Measurements from ENCODE around the gene TSPEAR. TPM values are rescaled to one million over a fixed set of nuclear protein-coding genes. Genes with fewer than 3 reads are reported as not detected.

Gene TSPEAR
- polyA plus RNA-seq (2012; ENCODE audit: low read depth, missing spikeins) = not detected

DNA sequence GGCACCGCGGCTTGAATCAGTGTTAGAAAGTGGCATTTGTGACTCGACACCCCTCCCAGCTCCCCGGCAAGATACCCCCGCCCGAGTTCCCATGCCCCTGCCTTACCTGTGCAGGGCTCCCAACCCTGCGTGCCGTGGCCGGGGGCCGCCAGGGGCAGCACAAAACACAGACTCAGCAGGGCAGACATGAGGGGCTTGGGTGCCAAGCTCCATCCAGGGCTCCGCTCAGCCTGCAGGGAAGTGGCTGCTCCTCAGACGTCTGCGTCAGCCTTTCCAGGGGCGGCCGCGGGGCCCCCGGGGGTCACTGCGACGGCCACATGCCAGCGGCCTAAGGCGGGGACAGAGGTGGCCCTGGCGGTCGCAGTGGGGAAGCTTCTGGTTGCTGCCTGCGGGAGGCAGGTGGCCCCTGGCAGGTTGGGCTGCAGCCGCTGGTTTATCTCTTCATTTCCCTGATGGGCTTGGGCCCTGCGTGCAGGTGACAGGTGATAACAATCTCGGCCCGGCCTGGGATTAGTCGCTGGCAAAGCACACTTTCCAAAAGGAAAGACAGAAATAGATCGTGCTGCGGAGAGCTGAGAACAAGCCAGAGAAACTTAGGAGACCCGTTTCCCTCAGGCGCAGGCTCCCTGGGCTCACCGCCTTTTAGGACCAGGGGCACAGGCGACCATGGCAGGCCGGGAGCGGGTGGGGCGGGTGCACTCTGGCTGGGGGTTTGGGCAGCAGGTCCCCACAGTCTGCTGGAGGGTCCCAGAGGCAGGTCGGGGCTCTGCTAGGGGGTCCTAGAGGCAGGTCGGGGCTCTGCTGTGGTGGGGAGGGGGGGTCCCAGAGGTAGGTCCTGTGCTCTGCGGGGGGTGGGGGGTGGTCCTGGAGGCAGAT lies at the start of gene TSPEAR:
Gene TSPEAR, minus strand, starts transcription at position 246 of the 876 bp plus-strand sequence. Its CDS starts 58 bp downstream, at position 188.
- FAIRE-seq (no peak), DNase-seq (ENCODE audit: insufficient read length, low spot score) (no peak)
- TF ChIP-seq POLR2A (IDR thresholded peaks at IDR 0.05; ENCODE audit: low read depth, low read length) (no peak), POU2F2 (IDR thresholded peaks at IDR 0.05; ENCODE audit: low read depth, low read length) (no peak), TAF1 (IDR thresholded peaks at IDR 0.05; ENCODE audit: low read depth, low read length) (no peak), PAX5 (IDR thresholded peaks at IDR 0.05; ENCODE audit: insufficient read depth, low read length, severe bottlenecking) (no peak), SPI1 (IDR thresholded peaks at IDR 0.05; ENCODE audit: low read depth, low read length) (no peak), POLR2AphosphoS5 (IDR thresholded peaks at IDR 0.05; ENCODE audit: low read depth, low read length) (no peak)

DNA sequence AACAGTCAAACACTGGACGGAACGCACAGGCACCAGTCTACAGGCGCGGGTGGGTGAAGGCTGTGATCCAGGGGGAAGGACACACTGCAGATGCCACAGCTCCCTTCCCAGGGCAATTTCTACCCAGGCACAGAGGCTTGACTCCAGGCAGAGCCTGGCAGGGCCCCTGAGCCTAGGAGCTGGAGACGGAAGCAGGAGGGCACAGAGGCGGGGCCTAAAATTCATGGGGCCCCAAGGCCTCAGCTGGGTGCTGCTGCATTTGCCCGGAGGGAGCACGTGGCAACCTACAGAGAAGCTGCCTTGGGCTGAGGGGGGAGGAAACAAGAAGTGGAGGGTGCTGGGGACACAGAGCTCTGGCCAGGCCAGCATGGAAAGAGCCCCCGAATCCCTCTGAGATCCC lies 49.0 kb upstream of the TSPEAR start:
- FAIRE-seq (no peak), DNase-seq (ENCODE audit: insufficient read length, low spot score) (no peak)
- TF ChIP-seq SPI1 (IDR thresholded peaks at IDR 0.05; ENCODE audit: low read depth, low read length) (no peak), PAX5 (IDR thresholded peaks at IDR 0.05; ENCODE audit: insufficient read depth, low read length, severe bottlenecking) (no peak), POLR2AphosphoS5 (IDR thresholded peaks at IDR 0.05; ENCODE audit: low read depth, low read length) (no peak), POLR2A (IDR thresholded peaks at IDR 0.05; ENCODE audit: low read depth, low read length) (no peak), POU2F2 (IDR thresholded peaks at IDR 0.05; ENCODE audit: low read depth, low read length) (no peak), TAF1 (IDR thresholded peaks at IDR 0.05; ENCODE audit: low read depth, low read length) (no peak)

DNA sequence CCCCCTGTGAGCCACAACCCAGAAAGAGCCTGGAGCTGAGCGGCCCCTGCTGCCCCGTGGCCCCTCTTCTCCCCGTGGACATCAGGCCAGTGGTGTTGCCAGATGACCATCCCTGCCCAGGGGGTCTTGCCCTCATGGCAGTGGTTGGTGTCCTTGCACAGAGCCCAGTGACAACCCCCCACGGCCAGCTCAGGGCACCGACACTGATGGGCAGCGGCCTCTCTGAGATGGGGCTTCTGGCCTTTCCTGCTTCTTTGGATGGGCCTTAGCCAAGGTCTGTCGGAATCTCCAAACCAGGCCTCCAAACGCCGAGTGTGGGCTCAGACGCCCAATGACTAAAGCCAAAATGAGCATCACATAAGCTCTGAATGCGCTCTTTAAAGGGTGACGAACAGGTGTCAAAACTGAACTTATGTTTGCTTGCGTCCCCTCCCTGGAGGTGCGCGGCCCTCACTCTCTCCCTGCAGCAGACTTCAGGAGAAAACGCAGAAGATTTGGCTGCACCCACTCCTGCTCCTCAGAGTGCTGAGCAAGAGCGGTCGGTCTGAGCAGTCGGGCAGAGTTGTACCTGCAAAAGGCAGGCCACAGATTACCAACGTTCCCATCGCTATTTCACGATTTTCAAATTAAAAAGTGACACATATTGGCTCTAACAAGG lies 48.4 kb upstream of the TSPEAR start:
- no peak for TF ChIP-seq POLR2A (IDR thresholded peaks at IDR 0.05; ENCODE audit: low read depth, low read length)
- no peak for TF ChIP-seq TAF1 (IDR thresholded peaks at IDR 0.05; ENCODE audit: low read depth, low read length)
- no peak for TF ChIP-seq SPI1 (IDR thresholded peaks at IDR 0.05; ENCODE audit: low read depth, low read length)
- TF ChIP-seq POU2F2 (IDR thresholded peaks at IDR 0.05; ENCODE audit: low read depth, low read length) = no peak
- no peak for TF ChIP-seq PAX5 (IDR thresholded peaks at IDR 0.05; ENCODE audit: insufficient read depth, low read length, severe bottlenecking)
- TF ChIP-seq POLR2AphosphoS5 (IDR thresholded peaks at IDR 0.05; ENCODE audit: low read depth, low read length) = no peak
- no peak for FAIRE-seq
- DNase-seq (ENCODE audit: insufficient read length, low spot score) = no peak

DNA sequence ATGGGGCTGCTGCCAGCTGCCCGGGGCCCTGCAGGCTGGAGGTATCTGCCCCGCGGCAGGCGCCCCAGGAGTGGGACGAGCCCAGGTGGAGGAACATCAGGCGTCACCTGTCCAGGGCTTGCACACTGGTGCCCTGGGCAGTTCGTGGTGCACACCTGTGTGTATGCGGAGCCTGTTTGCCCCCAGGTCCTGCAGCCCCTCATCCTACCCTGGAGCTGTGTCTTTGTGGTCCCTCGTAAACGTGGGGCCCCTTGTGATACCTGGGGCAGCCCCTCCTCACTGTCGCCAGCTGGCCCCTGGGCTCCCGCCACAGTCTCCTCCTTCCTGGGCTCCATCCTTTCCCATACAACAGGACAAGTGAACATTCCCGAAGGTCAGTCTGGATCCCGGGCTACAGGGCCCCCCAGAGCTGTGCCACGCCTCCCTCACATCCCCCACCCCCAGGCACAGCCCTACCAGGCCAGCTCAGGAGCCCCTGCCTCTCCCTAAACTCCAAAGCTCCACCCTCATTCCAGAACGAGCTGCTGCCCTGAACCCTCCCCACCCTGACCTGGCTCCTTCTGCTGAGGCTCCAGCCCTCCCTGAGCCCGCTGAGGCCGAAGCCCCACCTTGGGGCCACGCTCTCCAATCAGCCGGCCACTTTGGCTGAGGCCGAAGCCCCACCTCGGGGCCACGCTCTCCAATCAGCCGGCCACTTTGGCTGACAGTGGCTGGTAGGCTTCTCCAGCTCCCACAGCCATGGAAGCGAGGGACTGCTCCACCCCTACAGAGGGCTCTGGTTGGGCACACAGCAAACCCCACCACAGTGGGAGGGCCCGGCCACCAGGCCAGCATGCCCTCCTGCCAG lies 47.6 kb upstream of the TSPEAR start:
- DNase-seq (ENCODE audit: insufficient read length, low spot score) = no peak
- FAIRE-seq = no peak
- TF ChIP-seq POLR2A (IDR thresholded peaks at IDR 0.05; ENCODE audit: low read depth, low read length) = no peak
- TF ChIP-seq PAX5 (IDR thresholded peaks at IDR 0.05; ENCODE audit: insufficient read depth, low read length, severe bottlenecking) = no peak
- TF ChIP-seq POLR2AphosphoS5 (IDR thresholded peaks at IDR 0.05; ENCODE audit: low read depth, low read length) = no peak
- no peak for TF ChIP-seq POU2F2 (IDR thresholded peaks at IDR 0.05; ENCODE audit: low read depth, low read length)
- TF ChIP-seq SPI1 (IDR thresholded peaks at IDR 0.05; ENCODE audit: low read depth, low read length) = no peak
- TF ChIP-seq TAF1 (IDR thresholded peaks at IDR 0.05; ENCODE audit: low read depth, low read length) = no peak

DNA sequence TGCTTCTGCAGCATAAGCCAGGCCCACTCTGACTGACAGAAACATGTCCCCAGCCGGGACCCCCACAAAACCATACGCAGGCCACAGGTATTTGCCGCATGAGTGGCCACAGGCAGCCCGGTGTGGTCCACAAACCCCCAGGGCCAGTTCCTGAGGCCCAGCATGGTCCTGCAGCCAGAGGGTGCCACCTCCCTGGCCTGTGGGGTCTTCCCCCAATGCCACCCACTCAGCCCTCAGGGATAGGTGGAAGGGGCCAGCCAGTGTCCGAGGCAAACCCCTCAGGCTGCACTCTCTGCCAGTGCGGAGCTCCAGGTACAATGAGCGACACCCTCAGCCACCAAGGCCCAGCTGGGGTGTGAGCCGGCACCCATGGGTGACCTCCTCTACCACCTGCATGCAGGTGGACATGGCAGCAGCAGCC lies 46.8 kb upstream of the TSPEAR start:
- no peak for DNase-seq (ENCODE audit: insufficient read length, low spot score)
- TF ChIP-seq POLR2A (IDR thresholded peaks at IDR 0.05; ENCODE audit: low read depth, low read length) (no peak), TAF1 (IDR thresholded peaks at IDR 0.05; ENCODE audit: low read depth, low read length) (no peak), POU2F2 (IDR thresholded peaks at IDR 0.05; ENCODE audit: low read depth, low read length) (no peak), PAX5 (IDR thresholded peaks at IDR 0.05; ENCODE audit: insufficient read depth, low read length, severe bottlenecking) (no peak), POLR2AphosphoS5 (IDR thresholded peaks at IDR 0.05; ENCODE audit: low read depth, low read length) (no peak)
- no peak for FAIRE-seq

DNA sequence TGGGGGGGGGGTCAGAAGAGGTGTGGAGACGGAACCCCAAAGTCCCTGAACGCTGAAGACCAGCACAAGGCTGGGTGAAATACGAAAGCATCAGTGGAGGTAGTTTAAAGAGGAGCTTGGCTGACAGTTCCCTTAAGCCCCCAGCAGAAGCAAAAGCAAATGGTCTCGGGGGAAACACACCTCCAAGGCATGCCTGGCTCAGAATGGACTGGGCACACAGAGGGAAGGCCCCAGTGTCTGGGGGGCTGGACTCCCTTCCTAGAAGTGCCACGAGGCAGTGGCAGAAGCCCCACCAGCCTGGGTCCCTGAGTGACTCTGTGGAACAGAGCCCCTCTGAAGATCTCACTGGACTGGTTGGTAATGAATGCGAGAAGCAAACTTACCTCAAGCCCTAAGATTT lies 46.4 kb upstream of the TSPEAR start:
- no peak for TF ChIP-seq PAX5 (IDR thresholded peaks at IDR 0.05; ENCODE audit: insufficient read depth, low read length, severe bottlenecking)
- TF ChIP-seq POU2F2 (IDR thresholded peaks at IDR 0.05; ENCODE audit: low read depth, low read length) = no peak
- TF ChIP-seq POLR2A (IDR thresholded peaks at IDR 0.05; ENCODE audit: low read depth, low read length) = no peak
- TF ChIP-seq TAF1 (IDR thresholded peaks at IDR 0.05; ENCODE audit: low read depth, low read length) = no peak
- no peak for TF ChIP-seq POLR2AphosphoS5 (IDR thresholded peaks at IDR 0.05; ENCODE audit: low read depth, low read length)
- TF ChIP-seq SPI1 (IDR thresholded peaks at IDR 0.05; ENCODE audit: low read depth, low read length) = no peak
- DNase-seq (ENCODE audit: insufficient read length, low spot score) (no peak), FAIRE-seq (no peak)

DNA sequence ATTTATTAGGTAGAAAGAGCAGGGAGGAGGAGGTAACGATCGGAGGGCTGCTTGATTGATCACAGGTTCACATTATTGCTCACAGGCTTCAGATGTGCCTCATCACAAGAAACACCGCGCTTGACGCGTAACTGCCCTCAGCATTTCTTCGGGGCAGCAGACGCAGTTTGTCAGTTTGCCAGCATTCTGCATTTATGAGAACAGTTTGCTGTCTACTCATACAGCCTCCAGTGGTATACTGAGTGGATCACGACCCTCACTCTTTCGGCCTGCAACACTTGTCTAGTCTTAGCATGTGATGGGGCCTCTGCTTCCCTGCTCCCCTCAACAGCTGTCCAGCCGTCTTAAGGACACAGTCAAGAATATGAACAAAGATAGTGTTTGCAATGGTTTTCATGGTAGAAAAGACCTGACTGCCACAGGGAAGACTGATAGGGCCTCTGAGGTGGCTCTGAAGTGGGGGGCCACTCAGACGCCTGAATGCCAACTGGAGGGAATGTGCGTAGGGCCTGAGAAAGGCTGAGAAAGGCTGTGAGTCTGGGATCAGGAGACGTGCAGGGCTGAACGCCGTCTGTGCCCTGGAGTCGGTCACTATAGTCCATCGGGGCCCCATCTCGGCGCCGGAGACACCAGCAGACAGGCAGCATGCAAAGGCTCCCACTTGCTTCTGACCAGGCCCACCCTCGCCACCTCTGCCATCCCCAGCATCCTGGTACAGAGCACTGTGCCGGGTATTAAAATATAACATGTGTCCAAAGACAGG lies 45.2 kb upstream of the TSPEAR start:
- DNase-seq (ENCODE audit: insufficient read length, low spot score) (no peak), FAIRE-seq (no peak)
- TF ChIP-seq POU2F2 (IDR thresholded peaks at IDR 0.05; ENCODE audit: low read depth, low read length) = no peak
- TF ChIP-seq POLR2A (IDR thresholded peaks at IDR 0.05; ENCODE audit: low read depth, low read length) = no peak
- no peak for TF ChIP-seq POLR2AphosphoS5 (IDR thresholded peaks at IDR 0.05; ENCODE audit: low read depth, low read length)
- TF ChIP-seq SPI1 (IDR thresholded peaks at IDR 0.05; ENCODE audit: low read depth, low read length) = no peak
- TF ChIP-seq PAX5 (IDR thresholded peaks at IDR 0.05; ENCODE audit: insufficient read depth, low read length, severe bottlenecking) = no peak
- no peak for TF ChIP-seq TAF1 (IDR thresholded peaks at IDR 0.05; ENCODE audit: low read depth, low read length)

DNA sequence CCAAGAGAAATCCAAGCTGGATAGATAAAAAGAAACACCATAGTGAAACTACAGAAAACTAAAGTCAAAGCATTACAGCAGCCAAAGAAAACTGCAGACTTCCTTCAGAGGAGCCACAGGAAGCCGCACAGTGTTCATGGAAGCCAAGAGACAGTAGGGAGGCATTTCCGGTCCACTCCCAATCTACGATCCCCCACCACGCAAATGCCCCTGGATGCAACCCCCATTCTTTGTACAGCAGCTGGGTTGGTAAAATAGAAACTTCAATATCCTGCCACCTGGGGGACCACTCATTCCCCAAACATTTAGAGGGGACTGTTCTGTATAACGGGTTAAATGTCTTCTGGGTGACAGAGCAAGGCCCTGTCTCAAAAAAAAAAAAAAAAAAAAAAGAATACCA lies 43.9 kb upstream of the TSPEAR start:
- DNase-seq (ENCODE audit: insufficient read length, low spot score) = no peak
- TF ChIP-seq SPI1 (IDR thresholded peaks at IDR 0.05; ENCODE audit: low read depth, low read length) (no peak), POLR2A (IDR thresholded peaks at IDR 0.05; ENCODE audit: low read depth, low read length) (no peak), PAX5 (IDR thresholded peaks at IDR 0.05; ENCODE audit: insufficient read depth, low read length, severe bottlenecking) (no peak), POU2F2 (IDR thresholded peaks at IDR 0.05; ENCODE audit: low read depth, low read length) (no peak), TAF1 (IDR thresholded peaks at IDR 0.05; ENCODE audit: low read depth, low read length) (no peak), POLR2AphosphoS5 (IDR thresholded peaks at IDR 0.05; ENCODE audit: low read depth, low read length) (no peak)
- no peak for FAIRE-seq
